RPMI7951 (cell line): ENCODE data around the gene FANCI. TPM values are rescaled to one million over a fixed set of nuclear protein-coding genes. Genes with fewer than 3 reads are reported as not detected.
A peak's percentile ranks its signal among the peaks of the same experiment; 100 is the strongest.

Source experiments
- DNase-seq: peaks from one replicate; pipeline ENCODE4 v3.0.0-alpha.2; 2012; ENCODE audit warnings: low read depth
- total RNA-seq: library from RNA; depleted of rRNA; stranded (reverse); fragments of >200 nt; shearing (Covaris generic); gene quantifications from 2 replicates; pipeline ENCODE4 v1.2.3, GENCODE V29; 2014; rRNA removed

The FANCI gene
- 73.8 and 86.6 TPM in 2 replicates for total RNA-seq

DNA sequence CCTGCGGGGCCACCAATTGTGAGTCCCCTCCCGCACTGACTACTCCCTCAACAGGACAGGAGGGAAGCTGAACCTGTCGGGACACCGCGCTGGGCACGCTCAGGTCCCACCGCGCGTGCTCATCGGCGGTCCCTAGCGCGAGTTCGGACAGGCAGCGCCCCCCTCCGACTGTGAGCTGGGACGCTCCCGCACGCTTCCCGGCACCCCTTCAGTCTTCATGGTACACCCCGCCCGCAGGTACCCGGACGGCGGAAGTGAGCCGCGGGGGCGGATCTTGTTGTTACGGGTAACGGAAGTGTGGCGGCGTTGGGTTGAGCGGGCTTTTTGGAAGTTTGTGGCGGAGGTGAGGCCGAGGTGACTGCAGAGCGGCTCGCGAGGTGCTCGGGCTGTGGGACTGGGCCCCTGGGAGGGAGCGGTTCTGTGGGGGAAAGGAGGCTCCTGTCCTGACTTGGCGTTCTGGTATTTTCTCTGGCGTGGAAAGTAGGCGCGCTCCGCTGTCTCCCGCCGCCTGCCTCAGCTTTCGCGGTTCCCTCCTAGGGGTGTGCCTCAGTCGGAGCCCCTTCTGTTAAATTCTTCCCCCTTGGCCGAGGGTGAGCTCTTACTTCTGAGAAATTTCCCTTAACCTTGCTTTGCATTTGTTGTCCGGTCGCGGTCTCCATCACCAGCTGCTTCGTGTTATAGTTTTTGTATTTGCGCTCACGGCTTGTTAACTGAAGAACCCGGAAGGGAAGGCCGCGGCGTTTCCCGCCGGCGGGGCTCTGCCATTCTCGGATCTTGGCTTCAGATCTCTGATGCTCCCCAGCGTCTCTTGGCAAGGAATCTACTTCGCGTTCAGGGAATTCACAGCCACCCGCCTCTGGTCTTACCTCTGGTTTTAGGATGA, at the start of gene FANCI:
FANCI (plus strand) TSS at position 289 of the 883 bp plus-strand sequence. CDS start 3,669 bp downstream, outside the sequence.
- peak; percentile 90 for DNase-seq

DNA sequence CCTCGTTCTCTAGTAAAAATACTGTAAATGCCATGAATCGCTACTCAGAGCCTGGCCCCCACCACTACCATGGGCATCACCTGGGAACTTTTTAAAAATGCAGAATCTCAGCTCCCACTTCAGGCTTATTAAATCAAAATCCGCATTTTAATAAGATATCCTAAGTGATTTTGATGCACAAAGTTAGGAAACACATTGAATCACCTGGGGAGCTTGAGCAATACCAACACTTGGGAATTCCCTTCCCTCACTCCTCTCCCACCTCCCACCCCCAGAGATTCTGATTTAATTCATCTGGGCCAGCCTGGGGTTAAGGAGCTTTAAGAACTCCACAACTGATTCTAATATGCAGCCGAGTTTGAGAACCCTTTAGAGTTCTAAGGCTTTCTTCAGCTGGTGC, 49.2 kb upstream of the FANCI start:
- DNase-seq: no peak

DNA sequence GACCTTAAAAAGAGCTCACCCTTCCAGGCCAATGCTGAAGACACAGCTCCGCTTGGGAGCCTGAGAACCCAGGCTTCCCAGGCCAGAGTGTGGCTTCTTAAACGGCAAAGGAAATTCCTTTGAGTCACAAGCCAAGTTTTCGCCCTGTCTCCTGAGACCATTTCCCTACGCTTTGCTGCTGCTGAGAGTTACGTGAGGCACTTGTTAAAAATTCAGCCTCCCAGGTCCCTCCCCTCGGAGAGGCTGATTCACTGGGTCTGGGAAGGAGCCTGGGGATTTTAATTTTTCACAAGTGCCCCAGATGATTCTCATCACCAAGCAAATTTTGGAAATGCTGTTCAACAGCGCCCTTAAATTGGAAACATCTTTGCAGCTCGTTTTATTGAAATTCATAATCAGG, 47.9 kb upstream of the FANCI start:
- DNase-seq: no peak

DNA sequence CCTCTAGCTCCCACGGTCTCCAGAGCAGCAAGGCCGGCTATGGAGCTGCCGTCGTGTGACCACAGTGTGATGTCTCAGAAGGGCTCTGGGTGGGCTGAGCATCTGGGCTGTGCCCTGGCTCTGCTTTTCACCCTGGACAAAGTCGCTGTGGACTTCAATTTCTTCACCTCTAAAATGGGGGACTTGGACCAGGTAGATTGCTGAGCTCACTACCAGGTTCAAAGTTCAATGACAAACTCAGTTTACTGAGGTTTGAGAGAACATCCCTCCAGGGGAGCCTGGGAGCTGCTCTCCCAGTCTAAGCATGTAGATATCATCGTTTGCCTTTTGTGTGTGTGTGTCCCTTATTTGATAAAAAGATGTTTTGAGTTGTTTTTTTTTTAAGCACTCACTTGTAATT, 47.5 kb upstream of the FANCI start:
- DNase-seq: no peak

DNA sequence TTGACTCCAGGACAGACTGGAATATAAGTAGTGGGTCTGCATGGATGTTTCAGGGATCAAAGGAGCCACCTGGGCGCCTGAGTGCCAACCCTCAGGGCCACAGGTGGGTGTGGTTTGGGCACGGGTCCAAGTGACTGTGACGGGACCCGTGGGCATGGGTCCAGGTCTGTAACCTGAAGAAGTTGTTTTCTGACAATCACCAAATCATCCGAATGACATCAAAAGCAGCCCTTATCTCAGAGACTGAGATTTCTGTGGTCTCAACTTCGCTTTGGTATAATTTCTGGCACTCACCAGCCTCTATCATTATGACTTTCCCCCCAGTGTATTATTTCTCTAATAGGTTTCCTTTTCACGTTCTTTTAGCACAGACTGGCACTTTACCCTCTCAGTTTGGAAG, 46.8 kb upstream of the FANCI start:
- DNase-seq: no peak

DNA sequence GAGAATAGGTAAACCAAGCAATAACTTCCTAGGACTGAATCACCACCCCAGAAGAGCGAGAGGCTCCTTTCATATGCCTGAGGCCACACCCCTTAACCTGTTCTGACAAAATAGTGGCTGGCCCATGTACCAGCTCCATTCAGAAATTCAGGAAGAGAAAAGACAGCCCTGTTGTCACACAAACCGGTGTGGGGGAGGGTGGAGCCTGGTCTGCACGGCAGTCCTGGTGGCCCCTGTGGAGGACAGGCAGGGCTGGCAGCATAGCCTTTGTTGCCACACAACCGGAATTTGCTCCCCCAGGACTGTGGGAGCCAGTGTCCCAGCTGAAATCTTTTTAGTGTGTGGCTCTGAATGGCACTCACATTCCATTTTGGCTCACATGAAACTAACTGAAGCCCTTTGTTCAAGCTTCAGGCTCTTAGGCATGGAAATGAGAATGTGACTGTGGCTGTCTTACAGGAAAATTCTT, 46.2 kb upstream of the FANCI start:
- DNase-seq: peak; percentile 59

DNA sequence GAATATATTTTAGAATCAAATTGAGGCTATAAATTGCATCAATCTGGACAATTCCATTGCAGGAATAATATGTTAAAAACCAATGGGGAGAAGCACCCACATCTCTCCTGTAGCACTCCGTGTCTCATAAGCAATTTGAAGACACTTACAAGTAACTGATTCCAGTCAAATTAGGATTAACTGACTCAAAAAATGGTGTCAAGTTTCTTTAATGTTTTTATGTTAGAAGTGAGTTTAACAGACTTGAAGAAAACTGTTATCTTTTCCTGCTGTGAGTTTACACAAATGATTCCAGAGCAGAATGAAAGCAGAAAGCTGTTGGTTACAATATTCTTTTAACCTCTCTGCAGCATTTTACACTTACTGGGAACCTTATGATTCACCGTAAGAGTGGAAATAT, 45.6 kb upstream of the FANCI start:
- DNase-seq: no peak

DNA sequence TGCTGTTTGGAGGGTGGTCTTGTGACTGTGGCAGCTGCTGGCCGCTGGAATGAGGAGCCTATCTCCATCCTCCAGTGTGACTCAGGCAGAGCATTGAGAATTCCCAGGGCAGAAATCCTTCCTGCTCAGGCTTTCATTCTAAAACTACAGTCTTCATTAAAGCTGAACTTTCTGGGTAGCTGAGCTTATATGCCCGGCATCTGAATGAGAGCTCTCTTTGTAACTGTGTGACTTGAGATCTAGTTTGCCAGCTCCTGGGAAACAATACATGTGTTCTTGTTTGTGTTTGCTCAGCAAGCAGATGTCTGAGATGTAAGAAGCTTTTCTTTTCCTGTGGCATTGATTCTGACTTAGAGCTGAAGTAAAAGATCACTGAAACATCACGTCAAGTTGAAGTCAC, 44.8 kb upstream of the FANCI start:
- DNase-seq: peak; percentile 58

DNA sequence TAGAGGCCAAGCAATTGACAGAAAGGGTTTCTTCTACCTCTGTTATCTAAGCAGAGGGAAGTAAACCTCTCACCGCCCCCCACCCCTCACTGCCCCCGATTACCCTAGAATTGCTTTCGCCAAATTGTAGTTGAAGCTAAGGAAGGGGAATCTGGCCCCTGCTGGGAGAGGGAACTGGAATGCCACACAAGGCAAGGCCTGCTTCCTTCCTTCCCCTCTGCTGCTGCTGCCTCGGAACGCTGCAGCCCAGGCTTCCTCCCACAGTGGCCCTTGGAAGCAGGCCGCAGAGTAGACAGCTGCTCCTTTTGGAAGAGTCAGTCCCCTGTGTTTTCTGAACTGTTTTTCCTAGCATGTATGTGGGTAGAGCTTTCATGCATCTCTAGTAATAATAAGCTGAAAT, 44.0 kb upstream of the FANCI start:
- DNase-seq: no peak

DNA sequence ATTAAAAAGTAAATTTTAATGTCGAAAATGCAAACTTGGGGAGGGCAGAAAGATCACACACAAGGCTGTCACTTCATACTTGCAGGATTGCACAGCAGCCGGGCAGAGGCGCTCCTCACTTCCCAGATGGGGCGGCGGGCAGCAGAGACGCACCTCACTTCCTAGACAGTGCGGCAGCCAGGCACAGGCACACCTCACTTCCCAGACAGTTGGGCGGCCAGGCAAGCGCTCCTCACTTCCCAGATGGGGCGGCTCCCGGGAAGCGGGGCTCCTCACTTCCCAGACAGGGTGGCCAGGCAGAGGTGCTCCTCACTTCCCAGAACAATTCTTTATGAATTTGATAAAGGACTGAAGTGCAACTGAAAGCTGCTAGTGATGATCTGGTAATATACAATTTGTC, 43.6 kb upstream of the FANCI start:
- no peak for DNase-seq

DNA sequence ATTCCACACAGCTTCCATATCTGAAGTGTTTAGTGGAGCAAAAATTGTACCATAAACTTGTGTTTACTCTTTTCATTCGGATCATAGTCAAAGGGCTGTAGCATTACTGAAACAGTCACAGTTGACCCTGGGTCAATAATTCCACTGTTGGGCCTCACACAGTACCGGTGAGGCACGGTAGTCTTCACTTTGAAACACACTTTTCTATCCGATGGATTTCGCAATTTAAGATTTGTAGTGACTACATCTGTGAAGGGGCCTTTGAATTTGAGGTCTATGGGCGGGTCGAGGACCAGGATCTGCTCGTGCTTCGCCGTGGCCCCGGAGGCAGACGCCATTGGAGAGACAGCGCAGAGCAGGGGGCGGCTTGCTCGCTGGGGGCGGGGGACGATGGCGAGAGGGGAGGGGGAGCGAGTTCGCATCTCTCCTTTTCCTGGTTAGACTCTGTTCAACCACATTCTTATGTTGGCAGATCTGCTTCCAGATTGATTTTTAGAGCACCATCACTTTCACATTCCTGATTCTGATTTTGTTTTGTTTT, 42.2 kb upstream of the FANCI start:
- no peak for DNase-seq

DNA sequence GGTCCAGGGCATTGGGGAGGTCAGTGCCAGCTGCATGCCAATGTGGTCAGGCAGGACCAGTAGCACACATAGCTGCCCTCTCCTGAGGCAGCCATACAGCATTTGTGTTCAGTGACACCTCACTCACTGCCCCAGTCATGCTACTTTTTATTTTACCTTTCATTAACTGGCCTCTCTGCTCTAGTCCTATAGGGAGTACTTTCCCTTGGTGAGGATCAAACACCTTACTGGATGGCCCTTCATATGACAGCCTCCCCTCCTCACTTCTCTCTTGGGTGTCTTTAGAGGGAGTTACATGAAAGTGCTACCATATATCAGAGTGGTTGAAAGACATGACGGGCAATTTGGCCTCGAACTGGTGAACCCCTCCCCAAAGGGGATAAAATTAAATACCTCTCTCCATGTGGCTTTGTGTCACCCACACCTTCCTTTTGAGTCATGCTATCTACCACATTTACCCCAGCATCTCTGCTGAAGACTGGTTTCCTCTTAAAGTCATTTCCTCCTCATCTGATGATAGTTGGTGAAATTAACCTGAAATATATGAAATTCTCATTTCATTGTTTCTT, 40.0 kb upstream of the FANCI start:
- no peak for DNase-seq

DNA sequence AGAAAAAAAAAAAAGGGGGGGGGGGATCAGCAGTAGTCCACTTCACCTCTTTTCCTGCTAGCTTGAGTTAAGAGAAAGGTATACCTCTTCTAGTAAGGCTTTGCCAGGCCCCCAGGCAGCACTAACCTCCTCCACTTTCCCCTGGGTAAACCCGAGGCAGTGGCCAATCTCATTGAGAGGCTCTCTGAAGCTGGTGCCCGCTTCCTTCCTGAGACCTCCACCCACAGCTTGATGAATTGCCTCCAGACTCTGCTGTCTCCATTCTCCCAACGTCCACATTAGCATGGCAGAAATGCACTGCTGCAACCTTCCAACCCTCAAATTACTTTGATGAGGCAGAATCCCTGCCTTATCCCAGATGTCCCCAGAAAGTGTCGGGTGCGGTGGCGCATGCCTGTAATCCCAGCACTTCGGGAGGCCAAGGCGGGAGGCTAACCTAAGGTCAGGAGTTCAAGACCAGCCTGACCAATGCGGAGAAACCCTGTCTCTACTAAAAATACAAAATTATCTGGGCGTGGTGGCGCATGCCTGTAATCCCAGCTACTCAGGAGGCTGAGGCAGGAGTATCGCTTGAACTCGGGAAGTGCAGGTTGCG, 37.7 kb upstream of the FANCI start:
- no peak for DNase-seq

DNA sequence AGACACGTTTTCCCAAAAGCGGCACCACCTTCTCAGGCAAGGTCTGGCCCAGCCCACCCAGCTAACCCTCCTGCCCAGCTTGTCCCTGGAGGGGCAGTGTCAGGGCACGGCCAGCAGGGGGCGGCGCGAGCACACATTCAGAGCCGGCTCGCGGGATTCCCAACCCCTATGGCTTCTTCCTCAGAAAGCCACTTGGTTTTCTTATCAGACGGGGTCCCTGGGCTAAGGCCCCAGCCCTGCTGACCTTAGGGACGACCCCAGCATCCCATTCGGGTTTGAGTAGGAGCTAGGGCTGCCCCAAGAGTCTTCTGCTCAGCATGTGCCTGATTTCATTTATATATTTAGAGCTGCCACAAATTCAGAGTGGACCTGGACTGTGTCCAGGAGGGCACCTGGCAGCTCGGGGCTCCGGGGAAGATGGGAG, 36.9 kb upstream of the FANCI start:
- peak; percentile 68 for DNase-seq

DNA sequence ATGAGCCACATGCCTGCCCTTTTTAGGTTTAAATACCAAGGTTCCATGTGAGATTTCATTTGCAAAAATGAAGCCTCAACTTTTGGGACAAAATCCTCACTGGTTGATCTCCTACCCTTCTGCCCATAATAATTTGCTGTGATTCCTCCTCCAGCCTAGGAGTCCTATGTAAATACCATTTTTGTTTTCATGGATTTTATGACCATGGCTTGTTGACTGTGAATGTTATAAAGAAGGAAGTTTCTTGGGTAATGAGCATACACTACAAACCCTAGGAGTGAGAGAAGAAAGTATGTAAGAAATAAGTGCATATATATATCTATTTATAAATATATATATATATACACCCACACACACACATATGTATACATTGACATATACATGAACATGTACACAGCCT, 35.5 kb upstream of the FANCI start:
- DNase-seq: no peak

DNA sequence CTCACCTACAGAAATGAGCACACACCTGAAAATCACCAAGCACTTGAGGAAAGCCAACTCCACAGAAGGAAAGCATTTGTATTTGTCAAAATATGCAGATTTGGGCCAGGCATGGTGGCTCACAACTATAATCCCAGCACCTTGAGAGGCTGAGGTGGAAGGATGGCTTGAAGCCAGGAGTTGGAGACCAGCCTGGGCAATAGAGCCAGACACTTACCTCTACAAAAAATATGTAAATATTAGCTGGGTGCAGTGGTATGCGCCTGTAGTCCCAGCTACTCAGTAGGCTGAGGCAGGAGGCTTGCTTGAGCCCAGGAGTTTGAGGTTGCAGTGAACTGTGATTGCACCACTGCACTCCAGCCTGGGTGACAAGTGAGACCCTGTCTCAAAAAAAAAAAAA, 34.7 kb upstream of the FANCI start:
- DNase-seq: no peak

DNA sequence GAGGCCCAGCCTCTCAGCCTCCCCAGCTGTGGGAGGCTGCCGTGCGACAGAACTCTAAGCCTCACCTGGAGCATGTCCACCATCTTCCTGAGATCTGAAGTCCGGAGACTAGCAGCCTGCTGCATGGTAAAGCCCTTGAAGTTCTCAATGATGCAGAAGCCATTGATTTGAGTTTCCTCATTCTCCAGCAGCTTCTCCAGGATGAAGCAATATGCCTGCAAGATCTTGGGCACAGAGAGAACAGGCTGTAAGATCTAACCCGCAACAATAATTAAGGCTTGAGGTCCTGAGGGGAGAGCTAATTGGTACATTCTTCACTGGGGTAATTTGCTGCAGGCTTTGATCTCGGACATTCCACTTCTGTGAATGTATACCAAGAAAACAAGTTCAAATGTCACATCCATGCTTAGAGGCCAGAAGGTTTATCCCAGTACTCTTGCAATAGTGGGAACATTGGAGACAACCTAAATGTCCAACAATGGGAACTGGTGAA, 32.1 kb upstream of the FANCI start:
- DNase-seq: no peak

DNA sequence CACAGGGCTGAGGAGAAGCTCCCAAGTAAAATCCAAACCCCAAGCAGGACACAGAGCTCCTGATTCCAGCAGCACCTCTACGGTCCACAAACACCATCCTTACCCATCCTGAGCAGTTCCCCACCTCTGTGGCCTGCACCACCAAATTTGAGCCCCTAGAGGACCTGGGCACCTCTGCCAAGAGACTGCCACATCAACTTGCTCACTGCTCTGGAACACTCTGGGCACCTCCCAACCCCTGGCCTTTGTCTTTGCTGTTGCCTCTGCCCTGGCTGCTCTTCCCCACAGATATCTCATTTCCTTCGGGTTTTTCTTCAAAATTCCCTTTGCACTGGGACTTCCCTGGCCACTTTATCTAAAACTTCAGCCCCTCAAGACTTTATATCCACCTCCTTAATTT, 28.2 kb upstream of the FANCI start:
- no peak for DNase-seq

DNA sequence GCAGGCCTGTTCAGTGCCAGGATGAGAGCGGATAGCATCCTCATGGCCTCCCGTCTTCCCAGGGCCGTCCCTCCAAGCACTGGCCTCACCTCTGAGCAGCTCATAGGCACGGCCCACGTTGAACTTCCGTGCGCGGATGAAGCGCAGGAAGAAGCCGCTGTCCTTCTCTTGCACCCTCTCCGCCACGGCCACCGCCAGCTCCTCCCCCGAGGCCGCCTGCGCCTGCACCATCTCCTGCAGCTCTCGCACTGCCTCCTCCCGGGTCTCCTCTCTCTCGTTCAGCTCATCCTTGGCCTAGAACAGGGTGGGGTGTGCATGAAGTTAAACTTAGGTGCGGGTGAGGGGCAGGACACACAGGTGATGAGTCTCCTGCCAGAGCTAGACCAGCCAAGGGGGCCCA, 26.7 kb upstream of the FANCI start:
- no peak for DNase-seq

DNA sequence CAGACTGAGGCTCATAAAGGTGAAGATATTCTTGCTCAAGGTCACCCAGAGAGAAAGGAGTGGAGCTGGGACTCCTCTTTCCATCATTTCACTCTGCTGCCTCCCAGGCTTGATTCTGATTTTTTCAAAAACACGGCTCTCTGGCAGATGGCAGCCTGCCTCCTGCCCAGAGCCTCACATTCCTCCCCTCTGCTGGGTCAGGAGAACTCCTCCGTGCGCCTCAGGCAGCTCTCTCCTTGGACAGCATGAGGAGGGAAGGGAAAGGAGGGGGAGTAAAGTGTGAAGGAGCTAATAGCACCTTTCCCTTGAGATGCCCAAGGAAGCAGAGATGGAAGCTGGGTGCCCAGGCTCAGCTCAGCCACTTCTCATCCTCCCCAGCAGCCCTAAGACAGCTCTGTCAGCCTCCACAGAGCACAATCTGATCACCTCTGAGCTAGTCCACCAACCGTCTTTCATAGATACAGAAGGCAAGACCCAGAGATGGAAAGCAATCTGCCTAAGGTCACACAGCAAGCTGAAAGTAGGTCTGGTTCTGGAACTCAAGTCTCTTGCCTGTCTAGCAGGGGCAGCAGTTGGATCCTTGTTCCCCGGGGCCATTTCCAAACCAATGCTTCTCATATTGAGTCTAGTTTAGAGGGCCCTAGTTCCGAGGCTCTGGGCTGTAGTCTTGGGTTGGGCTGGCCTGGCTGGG, 25.9 kb upstream of the FANCI start:
- DNase-seq: no peak

DNA sequence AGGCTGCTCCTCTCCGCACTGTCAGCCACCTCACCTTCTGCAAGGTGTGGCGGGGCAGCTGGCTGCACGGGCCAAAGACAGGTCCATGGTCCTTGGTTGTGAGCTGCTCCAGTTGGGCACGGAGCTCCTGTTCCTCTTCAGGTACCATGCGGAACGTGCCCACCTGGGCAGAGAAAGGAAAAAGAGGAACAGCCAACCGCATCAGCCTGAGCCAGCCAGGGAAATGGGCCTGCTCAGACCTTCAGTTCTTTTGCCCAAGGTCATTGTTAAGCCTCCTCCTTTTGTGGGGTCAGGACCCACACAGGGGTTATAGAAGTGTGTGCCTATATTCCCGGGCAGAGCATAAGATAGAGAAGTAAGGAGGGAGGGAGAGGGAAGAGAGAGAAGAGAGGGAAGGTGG, 25.2 kb upstream of the FANCI start:
- no peak for DNase-seq

DNA sequence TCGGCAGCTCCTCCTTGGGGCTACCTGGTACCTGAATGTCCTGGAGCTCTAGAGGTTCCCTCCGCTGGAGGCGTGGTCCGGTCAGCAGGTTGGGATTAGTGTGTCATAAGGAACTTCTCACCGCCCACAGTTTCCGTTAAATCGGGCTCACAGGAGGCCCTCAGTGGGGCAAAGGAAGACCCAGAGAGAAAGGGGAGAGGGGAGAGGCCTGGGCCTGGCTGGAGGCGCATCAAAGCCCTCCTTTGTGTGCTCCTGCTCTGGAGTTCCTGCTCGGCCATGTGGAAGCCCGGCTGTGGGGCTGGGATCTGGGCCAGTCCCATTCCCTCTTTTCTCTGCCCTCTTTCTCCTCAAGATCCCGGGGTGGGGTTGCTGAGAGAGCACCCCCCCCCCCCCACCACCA, 22.2 kb upstream of the FANCI start, which contains the start of gene RLBP1:
RLBP1 (minus strand) TSS at position 37 of the 400 bp plus-strand sequence. CDS start 2,604 bp downstream, outside the sequence.
- DNase-seq: no peak
